ENCODE data around the gene RPTOR. TPM values are rescaled to one million over a fixed set of nuclear protein-coding genes. Genes with fewer than 3 reads are reported as not detected.

RPTOR gene
- total and polyA plus RNA-seq, 2 donors (not counting 3 experiments of a cell fraction or from before 2014, with no cell fraction given) = 10.7 to 41.8 TPM

DNA sequence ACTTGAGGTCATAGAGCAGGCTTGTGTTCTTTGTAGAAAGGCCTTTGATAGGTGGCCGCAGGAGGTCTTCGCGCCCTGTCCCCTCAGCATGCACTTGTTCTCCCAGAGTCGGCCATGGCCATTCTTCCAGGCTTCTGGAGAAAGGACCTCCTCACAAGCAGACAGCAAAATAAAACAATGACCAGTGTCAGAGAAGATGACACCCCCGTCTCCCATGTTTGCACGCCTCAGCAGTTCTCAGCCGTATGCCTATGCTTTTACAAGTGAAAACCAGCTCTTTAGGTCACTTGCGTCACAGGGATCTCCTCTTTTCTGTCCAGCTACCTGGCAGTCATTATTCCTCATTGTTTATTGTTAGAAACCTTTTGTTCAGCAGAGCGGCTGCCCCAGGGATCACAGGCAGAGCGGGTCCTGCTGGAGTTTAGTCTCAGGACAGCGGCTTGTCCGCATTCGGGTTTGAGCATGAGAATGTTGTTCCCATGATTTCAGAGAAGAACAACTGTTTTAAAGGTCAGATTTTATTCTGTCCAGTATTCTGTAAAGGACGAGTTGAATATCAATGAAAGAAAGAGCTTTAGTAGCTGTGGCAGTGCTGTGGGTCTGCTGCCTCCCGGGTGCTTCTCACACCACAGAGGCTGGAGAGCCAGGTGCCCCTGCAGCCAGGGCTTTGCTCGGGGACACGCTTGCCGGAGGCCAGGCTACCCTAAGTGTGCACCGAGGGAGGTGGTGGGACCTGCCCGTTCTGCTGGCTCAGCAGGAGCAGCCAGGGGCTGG, 123.9 kb downstream of the RPTOR start:
- Histone ChIP-seq H3K9ac (replicated peaks; ENCODE audit: extremely low read depth, insufficient read depth, low read length) (no peak overlapping the region), H3K4me1 (ENCODE audit: control insufficient read depth, extremely low read depth, insufficient read depth, low read length) (peaks cover 20% of the 10 kb centered on the region), H3K4me2 (ENCODE audit: insufficient read depth, low read length) (no peak overlapping the region), H3K36me3 (ENCODE audit: control insufficient read depth in 2 of 2, extremely low read depth in 1 of 2, insufficient read depth in 2 of 2, low read length in 2 of 2) (no peaks in the 10 kb centered on the region), H2AFZ (ENCODE audit: low read depth, low read length) (no peak overlapping the region), H3K9me1 (replicated peaks; ENCODE audit: control insufficient read depth, extremely low read depth, insufficient read depth, low read length) (no peaks in the 10 kb centered on the region), H3K79me2 (ENCODE audit: control insufficient read depth, insufficient read depth, low read length) (peaks cover 5% of the 10 kb centered on the region), H3K27ac (ENCODE audit: insufficient read depth, low read depth, low read length) (no peak overlapping the region), H3K4me3 (replicated peaks in 1 of 3; ENCODE audit: insufficient read depth in 1 of 3, low read depth in 1 of 3, low read length in 3 of 3) (no peak overlapping the region), H3K27me3 (ENCODE audit: control insufficient read depth in 2 of 2, insufficient read depth in 2 of 2, low read length in 2 of 2) (no peaks in the 10 kb centered on the region), H3K9me3 (replicated peaks; ENCODE audit: control insufficient read depth, insufficient read depth, low read length) (no peaks in the 10 kb centered on the region), H4K20me1 (replicated peaks; ENCODE audit: control insufficient read depth, extremely low read depth, insufficient read depth, low read length) (no peaks in the 10 kb centered on the region)
- BruUV-seq (replicated peaks) = no TSS peak
- FAIRE-seq (no peak), DNase-seq (ENCODE audit: low read depth, low spot score) (no peak)
- TF ChIP-seq, protein P1, sequence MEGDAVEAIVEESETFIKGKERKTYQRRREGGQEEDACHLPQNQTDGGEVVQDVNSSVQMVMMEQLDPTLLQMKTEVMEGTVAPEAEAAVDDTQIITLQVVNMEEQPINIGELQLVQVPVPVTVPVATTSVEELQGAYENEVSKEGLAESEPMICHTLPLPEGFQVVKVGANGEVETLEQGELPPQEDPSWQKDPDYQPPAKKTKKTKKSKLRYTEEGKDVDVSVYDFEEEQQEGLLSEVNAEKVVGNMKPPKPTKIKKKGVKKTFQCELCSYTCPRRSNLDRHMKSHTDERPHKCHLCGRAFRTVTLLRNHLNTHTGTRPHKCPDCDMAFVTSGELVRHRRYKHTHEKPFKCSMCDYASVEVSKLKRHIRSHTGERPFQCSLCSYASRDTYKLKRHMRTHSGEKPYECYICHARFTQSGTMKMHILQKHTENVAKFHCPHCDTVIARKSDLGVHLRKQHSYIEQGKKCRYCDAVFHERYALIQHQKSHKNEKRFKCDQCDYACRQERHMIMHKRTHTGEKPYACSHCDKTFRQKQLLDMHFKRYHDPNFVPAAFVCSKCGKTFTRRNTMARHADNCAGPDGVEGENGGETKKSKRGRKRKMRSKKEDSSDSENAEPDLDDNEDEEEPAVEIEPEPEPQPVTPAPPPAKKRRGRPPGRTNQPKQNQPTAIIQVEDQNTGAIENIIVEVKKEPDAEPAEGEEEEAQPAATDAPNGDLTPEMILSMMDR (IDR thresholded peaks at IDR 0.05; ENCODE audit: extremely low read depth in 1 of 2, insufficient read depth in 1 of 2, low read depth in 1 of 2, low read length in 2 of 2) = no peak
- TF ChIP-seq POLR2AphosphoS5 (IDR thresholded peaks at IDR 0.05; ENCODE audit: insufficient read depth, low read depth, low read length) (no peak), MYC (IDR thresholded peaks at IDR 0.05; ENCODE audit: low read depth, low read length) (no peak), FOS (IDR thresholded peaks at IDR 0.05; ENCODE audit: borderline replicate concordance, insufficient read depth, low read length) (no peak), JUN (IDR thresholded peaks at IDR 0.05; ENCODE audit: borderline replicate concordance, insufficient read depth, insufficient read length, low read depth) (no peak), GATA2 (IDR thresholded peaks at IDR 0.05; ENCODE audit: insufficient read depth, insufficient read length, low read depth, low read length) (no peak)
- dilution Hi-C loops (cut with MboI; ENCODE audit: extremely low pct_ligation_motif_present, low sequenced_read_pairs) (no loop called here), intact Hi-C loops (cut with micrococcal nuclease) (no loop called here)
- POLR2A ChIA-PET = no interaction called here
- CTCF ChIA-PET = no interaction called here

All from endothelial cell of umbilical vein (primary cell).